ENCODE results near the gene RLN3.
"Not testable (repeated sequence)": the region's sequence is repeated elsewhere in the genome, so short reads cannot be mapped to it uniquely, and the experiment has no call there.

Gene RLN3

DNA sequence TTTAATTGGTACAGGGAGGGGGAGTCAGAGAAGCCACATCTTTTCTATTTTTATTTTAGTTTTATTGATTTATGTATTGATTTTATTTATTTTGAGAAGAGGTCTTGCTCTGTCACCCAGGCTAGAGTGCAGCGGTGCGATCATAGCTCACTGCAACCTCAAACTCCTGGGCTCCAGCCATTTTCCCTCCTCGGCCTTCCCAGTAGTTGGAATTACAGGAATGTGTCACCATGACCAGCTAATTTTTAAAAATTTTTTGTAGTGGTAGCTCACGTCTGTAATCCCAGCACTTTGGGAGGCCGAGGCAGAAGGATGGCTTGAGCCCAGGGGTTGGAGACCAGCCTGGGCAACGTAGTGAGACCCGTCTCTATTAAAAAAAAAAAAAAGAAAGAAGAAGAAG, 7.8 kb downstream of the RLN3 start:
- DNase-seq (ENCODE audit: low spot score) = no peak
- TF ChIP-seq, protein P1, sequence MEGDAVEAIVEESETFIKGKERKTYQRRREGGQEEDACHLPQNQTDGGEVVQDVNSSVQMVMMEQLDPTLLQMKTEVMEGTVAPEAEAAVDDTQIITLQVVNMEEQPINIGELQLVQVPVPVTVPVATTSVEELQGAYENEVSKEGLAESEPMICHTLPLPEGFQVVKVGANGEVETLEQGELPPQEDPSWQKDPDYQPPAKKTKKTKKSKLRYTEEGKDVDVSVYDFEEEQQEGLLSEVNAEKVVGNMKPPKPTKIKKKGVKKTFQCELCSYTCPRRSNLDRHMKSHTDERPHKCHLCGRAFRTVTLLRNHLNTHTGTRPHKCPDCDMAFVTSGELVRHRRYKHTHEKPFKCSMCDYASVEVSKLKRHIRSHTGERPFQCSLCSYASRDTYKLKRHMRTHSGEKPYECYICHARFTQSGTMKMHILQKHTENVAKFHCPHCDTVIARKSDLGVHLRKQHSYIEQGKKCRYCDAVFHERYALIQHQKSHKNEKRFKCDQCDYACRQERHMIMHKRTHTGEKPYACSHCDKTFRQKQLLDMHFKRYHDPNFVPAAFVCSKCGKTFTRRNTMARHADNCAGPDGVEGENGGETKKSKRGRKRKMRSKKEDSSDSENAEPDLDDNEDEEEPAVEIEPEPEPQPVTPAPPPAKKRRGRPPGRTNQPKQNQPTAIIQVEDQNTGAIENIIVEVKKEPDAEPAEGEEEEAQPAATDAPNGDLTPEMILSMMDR (IDR thresholded peaks at IDR 0.05) = no peak
- no peak overlapping the region for H3K27ac ChIP-seq
- H3K4me3 ChIP-seq = no peak overlapping the region

DNA sequence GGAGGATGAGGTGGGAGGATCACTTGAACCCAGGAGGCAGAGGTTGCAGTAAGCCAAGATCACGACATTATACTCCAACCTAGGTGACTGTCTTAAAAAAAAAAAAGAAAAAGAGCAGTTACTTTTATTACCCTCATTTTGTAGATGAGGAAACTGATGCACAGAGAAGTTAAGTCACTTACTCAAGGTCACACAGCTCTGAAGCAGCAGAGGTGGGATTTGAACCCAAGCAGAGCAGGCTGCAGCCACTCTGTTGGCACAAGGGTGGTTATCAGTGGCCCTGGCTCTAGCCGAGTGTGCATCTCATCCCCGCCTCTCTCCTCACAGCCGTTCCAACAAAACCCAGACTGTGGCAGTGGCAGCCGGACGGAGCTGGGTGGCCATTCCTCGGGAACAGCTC, 11.2 kb downstream of the RLN3 start:
- Histone ChIP-seq H3K27ac (no peak overlapping the region), H3K4me3 (no peak overlapping the region)
- TF ChIP-seq, protein P1 (IDR thresholded peaks at IDR 0.05) = no peak
- DNase-seq (ENCODE audit: low spot score) = no peak

DNA sequence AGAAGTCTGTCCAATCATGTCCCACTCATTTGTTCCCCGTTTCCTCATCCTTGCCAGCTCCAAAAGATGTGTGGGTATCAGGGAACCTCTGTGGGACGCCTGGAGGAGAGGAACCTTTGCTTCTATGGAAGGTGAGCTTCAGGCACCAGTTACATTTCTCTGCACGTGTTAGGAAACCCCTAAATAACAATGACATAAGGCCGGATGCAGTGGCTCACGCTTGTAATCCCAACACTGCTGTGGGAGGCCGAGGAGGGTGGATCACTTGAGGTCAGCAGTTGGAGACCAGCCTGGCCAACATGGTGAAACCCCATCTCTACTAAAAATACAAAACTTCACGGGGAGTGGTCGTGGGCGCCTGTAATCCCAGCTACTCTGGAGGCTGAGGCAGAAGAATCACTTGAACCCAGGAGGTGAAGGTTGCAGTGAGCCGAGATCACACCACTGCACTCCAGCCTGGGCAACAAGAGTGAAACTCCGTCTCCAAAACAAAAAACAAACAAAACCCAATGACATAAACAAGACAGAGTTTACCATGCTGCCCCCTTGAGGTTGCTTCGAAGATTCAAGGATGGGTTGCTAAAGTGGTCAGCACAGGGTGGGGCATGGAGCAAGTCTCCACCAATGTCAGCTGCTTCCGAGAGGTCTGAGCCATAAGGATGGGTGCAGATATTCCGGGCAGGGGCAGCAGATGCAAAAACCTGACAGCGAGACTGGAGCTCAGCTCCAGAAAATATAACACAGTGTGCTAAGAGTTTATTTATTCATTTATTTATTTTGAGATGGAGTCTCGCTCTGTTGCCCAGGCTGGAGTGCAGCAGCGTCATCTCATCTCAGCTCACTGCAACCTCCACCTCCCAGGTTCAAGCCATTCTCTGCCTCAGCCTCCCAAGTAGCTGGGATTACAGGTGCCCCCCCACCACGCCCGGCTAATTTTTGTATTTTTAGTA, 15.0 kb downstream of the RLN3 start:
- TF ChIP-seq, protein P1 (IDR thresholded peaks at IDR 0.05) = peak; percentile 21
- H3K4me3 ChIP-seq; DNase-seq (ENCODE audit: low spot score): not testable (repeated sequence)
- peak overlapping the region in 1 of 2 donors; percentile 41 for H3K27ac ChIP-seq

DNA sequence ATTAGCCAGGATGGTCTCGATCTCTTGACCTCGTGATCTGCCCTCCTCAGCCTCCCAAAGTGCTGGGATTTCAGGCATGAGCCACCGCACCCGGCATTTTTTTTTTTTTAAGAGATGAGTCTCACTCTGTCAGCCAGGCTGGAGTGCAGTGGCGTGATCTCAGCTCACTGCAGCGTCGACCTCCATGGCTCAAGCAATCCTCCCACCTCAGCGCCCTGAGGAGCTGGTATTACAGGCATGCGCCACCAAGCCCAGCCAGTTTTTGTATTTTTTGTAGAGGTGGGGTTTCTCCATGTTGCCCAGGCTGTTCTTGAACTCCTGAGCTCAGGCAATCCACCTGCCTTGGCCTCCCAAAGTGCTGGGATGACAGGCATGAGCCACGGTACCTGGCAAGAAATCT, 19.9 kb downstream of the RLN3 start:
- not testable (repeated sequence) for DNase-seq (ENCODE audit: low spot score); H3K4me3 ChIP-seq; H3K27ac ChIP-seq

DNA sequence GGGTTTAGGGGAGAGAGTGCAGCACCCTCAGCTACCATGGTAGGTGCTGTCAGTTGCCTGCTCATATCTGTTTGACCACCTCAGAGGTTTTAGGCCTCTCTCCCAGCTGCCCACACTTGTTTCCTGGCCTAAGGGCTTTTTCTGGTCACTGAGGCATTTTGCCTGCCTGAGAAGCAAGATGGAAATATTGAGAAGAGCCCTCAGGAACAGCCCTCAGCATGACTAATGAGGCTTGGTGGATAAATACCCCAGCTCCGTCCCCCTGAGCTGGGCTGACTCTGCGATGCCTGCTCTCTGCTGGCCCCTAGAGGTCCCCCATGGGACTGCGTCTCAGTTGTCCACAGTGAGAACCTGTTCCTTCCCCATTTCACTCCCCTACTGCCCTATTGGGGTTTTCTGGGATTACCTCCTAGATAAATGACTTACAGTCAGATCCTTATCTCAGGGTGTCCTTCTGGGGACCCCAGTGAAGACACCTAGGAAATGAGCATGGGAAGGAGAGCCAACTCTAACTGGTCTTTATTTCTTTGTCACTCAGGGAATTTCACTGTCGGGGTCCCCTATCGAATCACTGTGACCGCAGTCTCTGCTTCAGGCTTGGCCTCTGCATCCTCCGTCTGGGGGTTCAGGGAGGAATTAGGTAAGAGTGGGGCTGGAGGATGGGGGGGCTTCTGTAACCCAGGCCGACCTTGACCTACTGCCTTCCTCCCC, 20.6 kb downstream of the RLN3 start:
- TF ChIP-seq, protein P1 (IDR thresholded peaks at IDR 0.05) = peak; percentile 45
- Histone ChIP-seq H3K27ac (no peak overlapping the region), H3K4me3 (no peak overlapping the region)
- DNase-seq (ENCODE audit: low spot score) = no peak

DNA sequence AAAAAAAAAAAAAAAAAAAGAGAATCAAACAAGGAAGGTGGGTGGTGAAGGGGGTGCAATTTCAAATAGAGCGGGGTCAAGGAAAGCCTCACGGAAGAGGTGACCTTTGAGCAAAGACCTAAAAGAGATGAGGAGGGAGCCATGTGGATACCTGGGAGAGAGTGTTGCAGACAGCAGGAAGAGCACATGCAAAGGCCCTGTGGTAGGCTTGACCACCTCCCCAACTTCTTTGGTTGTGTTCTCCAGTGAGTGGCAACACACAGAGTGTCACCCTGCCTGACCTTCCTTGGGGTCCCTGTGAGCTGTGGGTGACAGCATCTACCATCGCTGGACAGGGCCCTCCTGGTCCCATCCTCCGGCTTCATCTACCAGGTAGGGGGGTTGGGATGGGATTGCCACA, 22.6 kb downstream of the RLN3 start:
- TF ChIP-seq, protein P1 (IDR thresholded peaks at IDR 0.05) = no peak
- DNase-seq (ENCODE audit: low spot score) = no peak
- Histone ChIP-seq H3K27ac (no peak overlapping the region), H3K4me3 (no peak overlapping the region)

DNA sequence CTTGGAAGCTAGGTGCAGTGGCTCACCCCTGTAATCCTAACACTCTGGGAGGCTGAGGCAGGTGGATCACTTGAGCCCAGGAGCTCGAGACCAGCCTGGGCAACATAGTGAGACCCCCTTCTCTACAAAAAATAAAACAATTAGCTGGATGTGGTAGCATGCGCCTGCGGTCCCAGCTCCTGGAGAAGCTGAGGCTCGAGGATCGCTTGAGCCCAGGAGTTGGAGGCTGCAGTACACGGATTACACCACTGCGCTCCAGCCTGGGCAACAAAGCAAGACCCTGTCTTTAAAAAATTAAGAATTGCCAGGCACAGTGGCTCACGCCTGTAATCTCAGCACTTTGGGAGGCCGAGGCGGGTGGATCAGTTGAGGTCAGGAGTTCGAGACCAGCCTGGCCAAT, 23.0 kb downstream of the RLN3 start:
- H3K27ac ChIP-seq; H3K4me3 ChIP-seq; DNase-seq (ENCODE audit: low spot score): not testable (repeated sequence)

DNA sequence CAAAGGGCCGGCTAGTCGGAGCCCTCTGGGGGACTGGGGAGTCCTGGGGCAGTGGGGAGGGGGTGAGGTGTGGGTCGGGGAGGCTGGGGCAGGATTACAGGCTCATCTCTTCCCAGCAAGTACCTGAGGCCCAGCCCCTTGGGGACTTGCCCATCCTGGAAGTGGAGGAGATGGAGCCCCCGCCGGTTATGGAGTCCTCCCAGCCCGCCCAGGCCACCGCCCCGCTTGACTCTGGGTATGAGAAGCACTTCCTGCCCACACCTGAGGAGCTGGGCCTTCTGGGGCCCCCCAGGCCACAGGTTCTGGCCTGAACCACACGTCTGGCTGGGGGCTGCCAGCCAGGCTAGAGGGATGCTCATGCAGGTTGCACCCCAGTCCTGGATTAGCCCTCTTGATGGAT, 24.0 kb downstream of the RLN3 start:
- no peak overlapping the region for H3K4me3 ChIP-seq
- no peak overlapping the region for H3K27ac ChIP-seq
- DNase-seq (ENCODE audit: low spot score) = no peak
- TF ChIP-seq, protein P1 (IDR thresholded peaks at IDR 0.05) = no peak
